Measurements from ENCODE around the gene ECPAS. TPM values are rescaled to one million over a fixed set of nuclear protein-coding genes. Genes with fewer than 3 reads are reported as not detected.

The ECPAS gene, protein sequence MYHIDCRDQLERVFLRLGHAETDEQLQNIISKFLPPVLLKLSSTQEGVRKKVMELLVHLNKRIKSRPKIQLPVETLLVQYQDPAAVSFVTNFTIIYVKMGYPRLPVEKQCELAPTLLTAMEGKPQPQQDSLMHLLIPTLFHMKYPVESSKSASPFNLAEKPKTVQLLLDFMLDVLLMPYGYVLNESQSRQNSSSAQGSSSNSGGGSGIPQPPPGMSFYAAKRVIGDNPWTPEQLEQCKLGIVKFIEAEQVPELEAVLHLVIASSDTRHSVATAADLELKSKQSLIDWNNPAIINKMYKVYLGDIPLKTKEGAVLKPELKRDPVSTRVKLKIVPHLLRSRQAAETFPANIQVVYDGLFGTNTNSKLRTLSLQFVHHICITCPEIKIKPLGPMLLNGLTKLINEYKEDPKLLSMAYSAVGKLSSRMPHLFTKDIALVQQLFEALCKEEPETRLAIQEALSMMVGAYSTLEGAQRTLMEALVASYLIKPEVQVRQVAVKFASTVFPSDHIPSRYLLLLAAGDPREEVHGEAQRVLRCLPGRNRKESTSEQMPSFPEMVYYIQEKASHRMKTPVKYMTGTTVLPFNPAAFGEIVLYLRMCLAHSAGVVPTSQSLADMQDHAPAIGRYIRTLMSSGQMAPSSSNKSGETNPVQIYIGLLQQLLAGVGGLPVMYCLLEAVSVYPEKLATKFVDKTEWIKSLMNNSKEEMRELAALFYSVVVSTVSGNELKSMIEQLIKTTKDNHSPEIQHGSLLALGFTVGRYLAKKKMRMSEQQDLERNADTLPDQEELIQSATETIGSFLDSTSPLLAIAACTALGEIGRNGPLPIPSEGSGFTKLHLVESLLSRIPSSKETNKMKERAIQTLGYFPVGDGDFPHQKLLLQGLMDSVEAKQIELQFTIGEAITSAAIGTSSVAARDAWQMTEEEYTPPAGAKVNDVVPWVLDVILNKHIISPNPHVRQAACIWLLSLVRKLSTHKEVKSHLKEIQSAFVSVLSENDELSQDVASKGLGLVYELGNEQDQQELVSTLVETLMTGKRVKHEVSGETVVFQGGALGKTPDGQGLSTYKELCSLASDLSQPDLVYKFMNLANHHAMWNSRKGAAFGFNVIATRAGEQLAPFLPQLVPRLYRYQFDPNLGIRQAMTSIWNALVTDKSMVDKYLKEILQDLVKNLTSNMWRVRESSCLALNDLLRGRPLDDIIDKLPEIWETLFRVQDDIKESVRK (N-terminal part only)
- total RNA-seq (2014; rRNA removed; shearing (Covaris generic)) (41.0 and 47.3 TPM in 2 replicates), total RNA-seq (2022) (63.2 and 64.2 TPM in 2 replicates), Bru-seq, nascent RNA (percentile 88 among the genes with signal in this experiment), BruChase-seq, experiment 1, labeled RNA remaining after a 6-hour chase (percentile 84 among the genes with signal in this experiment), BruChase-seq, experiment 2, labeled RNA remaining after a 2-hour chase (percentile 82 among the genes with signal in this experiment)
- long read RNA-seq, full-length matches to known transcripts: 25 of 76 reads
- long read RNA-seq, partial matches to known transcripts: 14 of 76 reads
- long read RNA-seq, other reads (novel, unspliced or antisense): 37 of 76 reads

DNA sequence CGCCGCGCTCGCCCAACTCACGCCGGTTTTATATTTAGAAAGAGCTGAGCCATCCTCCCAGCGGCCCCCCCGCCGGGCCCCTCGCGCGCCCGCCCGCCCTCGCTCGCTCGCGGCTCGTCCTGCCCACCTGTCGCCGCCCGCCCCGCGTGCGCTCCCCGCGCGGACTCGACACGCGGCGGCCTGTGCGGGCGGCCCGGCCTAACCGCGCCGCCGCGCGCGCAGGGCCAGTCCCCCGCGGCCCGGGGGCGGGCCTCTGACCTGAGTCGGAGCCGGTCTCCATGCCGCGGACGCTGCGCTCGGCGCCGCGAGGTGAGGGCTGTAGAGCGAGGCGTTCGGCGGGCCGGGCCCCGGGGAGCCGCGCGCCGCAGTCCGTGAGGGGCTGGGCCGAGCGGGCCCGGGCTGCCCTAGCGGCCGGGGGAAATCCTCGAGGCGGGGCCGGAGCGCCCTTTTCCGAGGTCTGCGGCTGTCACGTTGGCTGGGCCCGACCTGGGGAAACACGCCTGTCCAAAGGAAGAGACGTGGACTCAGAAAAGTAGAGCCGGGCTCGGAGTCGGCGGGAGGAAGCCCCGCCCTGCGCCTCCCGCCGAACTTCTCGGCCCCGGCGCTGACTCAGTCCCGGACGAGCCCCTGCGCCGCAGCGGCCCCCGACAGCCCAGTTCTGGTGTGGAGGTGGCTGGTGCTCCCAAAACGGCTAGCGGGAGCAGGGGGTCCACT is at the start of gene ECPAS:
Gene ECPAS (minus strand): TSS at position 526 of the 714 bp plus-strand sequence. CDS start 11,465 bp downstream, outside the sequence.
- CTCF ChIA-PET (ENCODE audit: unreplicated experiment): no interaction called here

More for the DNA sequence above, at the start of gene ECPAS:
- Histone ChIP-seq H2AFZ (ENCODE audit: low read length) (peak within 1 kb of the TSS; percentile 95), H3K79me2 (ENCODE audit: insufficient read depth, low read depth, low read length) (peaks cover 40% of the 10 kb centered on the region), H3K9me3 (ENCODE audit: low read length) (no peaks in the 10 kb centered on the region), H3K36me3 (ENCODE audit: insufficient read depth, low read length) (peaks cover 4% of the 10 kb centered on the region; the same call in 1 of the 2 replicates), H3K4me3 (ENCODE audit: low read depth, low read length, poor library complexity, severe bottlenecking) (peak within 1 kb of the TSS; percentile 99), H3K9me2 (ENCODE audit: insufficient read depth, low read length) (no peaks in the 10 kb centered on the region), H3K27ac (ENCODE audit: low read depth, low read length, poor library complexity, severe bottlenecking) (peak within 1 kb of the TSS; percentile 72), H3K4me2 (ENCODE audit: low read length) (peak within 1 kb of the TSS; percentile 78), H4K20me1 (ENCODE audit: insufficient read depth, low read length) (0 out of 2 replicates have a peak, but pooled peaks cover 3% of the 10 kb centered on the region), H3K4me1 (ENCODE audit: insufficient read depth, low read length, poor library complexity, severe bottlenecking) (peaks cover 9% of the 10 kb centered on the region)
- peak; percentile 79 for DNase-seq (ENCODE audit: low spot score)
- no TSS peak for BruUV-seq (replicated peaks)
- TF ChIP-seq EZH2phosphoT487 (IDR thresholded peaks at IDR 0.05; ENCODE audit: borderline replicate concordance, low read depth, low read length) (no peak), CTCF (conservative IDR thresholded peaks at IDR 0.05; ENCODE audit: low read length) (no peak)
- POLR2A ChIA-PET: interaction anchor here (0.6 to 1.8 kb wide), 3 partner anchors 13 to 188 kb away, joined by 3 to 4 read pairs (median 4); partner anchors contain the start of gene DNAJC25
- intact Hi-C loops (cut with micrococcal nuclease; ENCODE audit: unreplicated experiment): loop anchor here (1.0 to 10.0 kb wide), 4 partner anchors 147 to 1271 kb away; partner anchors contain the start of genes DNAJC25, PTBP3, SNX30 and UGCG

Data from OCI-LY7 (cell line).